Muscle layer of colon (tissue), 2 donors: ENCODE data around the gene TP53TG3B.
"Not testable (repeated sequence)": the region's sequence is repeated elsewhere in the genome, so short reads cannot be mapped to it uniquely, and the experiment has no call there.

Source experiments
- H3K27ac ChIP-seq: one replicate; pipeline ENCODE4 v1.7.0; 2013; ENCODE audit warnings: low read depth, mild to moderate bottlenecking, low read length, moderate library complexity
- H3K27me3 ChIP-seq, 2 donors: one replicate each; pipeline ENCODE4 v1.7.0; 2013; ENCODE audit warnings: low read length in 2 of 2, mild to moderate bottlenecking in 2 of 2; ENCODE audit not compliant: insufficient read depth in 2 of 2, control insufficient read depth in 1 of 2
- H3K36me3 ChIP-seq: one replicate; pipeline ENCODE4 v1.7.0; 2013; ENCODE audit warnings: mild to moderate bottlenecking, low read length; ENCODE audit not compliant: insufficient read depth
- H3K4me1 ChIP-seq: one replicate; pipeline ENCODE4 v1.7.0; 2013; ENCODE audit warnings: mild to moderate bottlenecking, low read length; ENCODE audit not compliant: insufficient read depth
- H3K4me3 ChIP-seq, 2 donors: one replicate each; pipeline ENCODE4 v1.7.0; 2013; ENCODE audit warnings: low read length in 2 of 2, low read depth in 1 of 2, mild to moderate bottlenecking in 1 of 2, moderate library complexity in 1 of 2
- H3K9ac ChIP-seq: one replicate; pipeline ENCODE4 v1.7.0; 2013; ENCODE audit warnings: low read length
- H3K9me3 ChIP-seq: one replicate; pipeline ENCODE4 v1.7.0; 2013; ENCODE audit warnings: mild to moderate bottlenecking, low read length
- donor health status: abdominal sarcoma.
- donor health status: Adenocarcinoma of cecum.

The TP53TG3B gene

GRCh38 chr16:33360541-33360940 lies at the start of gene TP53TG3B:
Gene TP53TG3B (plus strand): TSS chr16:33360841. CDS start chr16:33360909, 68 bp downstream.
- not testable (repeated sequence) for H3K27me3 ChIP-seq, H3K9ac ChIP-seq, H3K4me3 ChIP-seq, H3K9me3 ChIP-seq, H3K36me3 ChIP-seq, H3K4me1 ChIP-seq, H3K27ac ChIP-seq

GRCh38 chr16:33336226-33337012 lies 24.2 kb upstream of the TP53TG3B start:
- not testable (repeated sequence) for H3K27ac ChIP-seq, H3K9ac ChIP-seq, H3K4me3 ChIP-seq, H3K4me1 ChIP-seq, H3K27me3 ChIP-seq, H3K9me3 ChIP-seq, H3K36me3 ChIP-seq

GRCh38 chr16:33337627-33338542 lies 22.8 kb upstream of the TP53TG3B start:
- H3K9ac ChIP-seq, H3K27ac ChIP-seq, H3K4me3 ChIP-seq, H3K36me3 ChIP-seq, H3K4me1 ChIP-seq, H3K9me3 ChIP-seq, H3K27me3 ChIP-seq: not testable (repeated sequence)

GRCh38 chr16:33338543-33338951 lies 22.1 kb upstream of the TP53TG3B start:
- not testable (repeated sequence) for H3K9me3 ChIP-seq

GRCh38 chr16:33339093-33340061 lies 21.3 kb upstream of the TP53TG3B start:
- H3K36me3 ChIP-seq, H3K27ac ChIP-seq, H3K4me1 ChIP-seq, H3K9ac ChIP-seq, H3K27me3 ChIP-seq, H3K4me3 ChIP-seq, H3K9me3 ChIP-seq: not testable (repeated sequence)

More at GRCh38 chr16:33338543-33338951, 22.1 kb upstream of the TP53TG3B start:
- H3K27me3 ChIP-seq, H3K4me1 ChIP-seq, H3K4me3 ChIP-seq, H3K9ac ChIP-seq, H3K36me3 ChIP-seq, H3K27ac ChIP-seq: not testable (repeated sequence)
